Urothelium cell line (cell line): ENCODE results near the gene PARPBP.
A peak's percentile ranks its signal among the peaks of the same experiment; 100 is the strongest.
"Not testable (repeated sequence)": the region's sequence is repeated elsewhere in the genome, so short reads cannot be mapped to it uniquely, and the experiment has no call there.

Source experiments
- DNase-seq: peaks from one replicate; pipeline ENCODE4 v3.0.0; 2011; ENCODE audit warnings: low spot score, mixed read lengths
- FAIRE-seq: peaks from 2 replicates; lab custom pipeline; 2011; peaks lifted over from hg19 to GRCh38; lab: Jason Lieb, UNC

The PARPBP gene

GRCh38 chr12:102119674-102120563 lies at the start of gene PARPBP, which contains the start of gene NUP37:
PARPBP (plus strand) TSS chr12:102120183; CDS start chr12:102123889, 3,706 bp downstream.
NUP37 (minus strand) TSS chr12:102120114; CDS start chr12:102118518, 1,596 bp downstream.
- FAIRE-seq: no peak
- peak; percentile 88 for DNase-seq

GRCh38 chr12:102072092-102072491 lies 47.9 kb upstream of the PARPBP start:
- FAIRE-seq, DNase-seq: not testable (repeated sequence)

- no peak for DNase-seq
- no peak for FAIRE-seq
Measured at GRCh38 chr12:102080842-102081241, 39.1 kb upstream of the PARPBP start.

- DNase-seq, FAIRE-seq: not testable (repeated sequence)
Measured at GRCh38 chr12:102089228-102089835, 30.7 kb upstream of the PARPBP start.

GRCh38 chr12:102093319-102093718 lies 26.7 kb upstream of the PARPBP start:
- no peak for DNase-seq
- FAIRE-seq: no peak

GRCh38 chr12:102095677-102096263 lies 24.2 kb upstream of the PARPBP start:
- no peak for FAIRE-seq

GRCh38 chr12:102096855-102097254 lies 23.1 kb upstream of the PARPBP start:
- no peak for FAIRE-seq
- no peak for DNase-seq

More at GRCh38 chr12:102095677-102096263, 24.2 kb upstream of the PARPBP start:
- peak; percentile 3 for DNase-seq

- FAIRE-seq: no peak
- no peak for DNase-seq
Measured at GRCh38 chr12:102106905-102107304, 13.1 kb upstream of the PARPBP start.

- DNase-seq: no peak
- no peak for FAIRE-seq
Measured at GRCh38 chr12:102107970-102108369, 12.0 kb upstream of the PARPBP start.

GRCh38 chr12:102110782-102111181 lies 9.2 kb upstream of the PARPBP start:
- FAIRE-seq: no peak
- DNase-seq: no peak

GRCh38 chr12:102114212-102114611 lies 5.8 kb upstream of the PARPBP start:
- DNase-seq: no peak
- FAIRE-seq: no peak

- DNase-seq (no peak), FAIRE-seq (no peak)
Measured at GRCh38 chr12:102116392-102116791, 3.6 kb upstream of the PARPBP start.

- DNase-seq (no peak), FAIRE-seq (no peak)
Measured at GRCh38 chr12:102118874-102119273, 1.1 kb upstream of the PARPBP start.

- DNase-seq: no peak
- no peak for FAIRE-seq
Measured at GRCh38 chr12:102120564-102120873, 536 bp downstream of the PARPBP start.

- DNase-seq (peak; percentile 2), FAIRE-seq (no peak)
Measured at GRCh38 chr12:102120886-102121285, 903 bp downstream of the PARPBP start.

- not testable (repeated sequence) for FAIRE-seq
Measured at GRCh38 chr12:102121328-102121727, 1.3 kb downstream of the PARPBP start.

GRCh38 chr12:102130720-102131119 lies 10.7 kb downstream of the PARPBP start:
- not testable (repeated sequence) for FAIRE-seq, DNase-seq

More at GRCh38 chr12:102121328-102121727, 1.3 kb downstream of the PARPBP start:
- not testable (repeated sequence) for DNase-seq

GRCh38 chr12:102131442-102131841 lies 11.5 kb downstream of the PARPBP start:
- DNase-seq, FAIRE-seq: not testable (repeated sequence)

GRCh38 chr12:102137619-102138018 lies 17.6 kb downstream of the PARPBP start:
- not testable (repeated sequence) for DNase-seq, FAIRE-seq

GRCh38 chr12:102142866-102143373 lies 22.9 kb downstream of the PARPBP start:
- not testable (repeated sequence) for FAIRE-seq, DNase-seq

- DNase-seq: no peak
- no peak for FAIRE-seq
Measured at GRCh38 chr12:102144221-102144620, 24.2 kb downstream of the PARPBP start.
